Heart left ventricle (tissue), 13 donors: Measurements from ENCODE around the gene DHDDS.

ENCODE experiments used
- CTCF ChIP-seq, 12 donors: fragments of 200-600 bp; sonication (generic) in 4 of 12; IDR thresholded peaks; one replicate each; pipeline versions ENCODE4 v1.5.0 to v1.8.0; 2018 to 2022; ENCODE audit warnings: antibody characterized with exemption in 12 of 12, mild to moderate bottlenecking in 5 of 12
- POLR2A ChIP-seq, 2 donors: fragments of 450-650 bp; IDR thresholded peaks; one replicate each; pipeline ENCODE4 v1.6.1; 2017; ENCODE audit warnings: antibody characterized with exemption in 2 of 2, mild to moderate bottlenecking in 2 of 2, moderate library complexity in 2 of 2
- donor health status: ischemic (EF 13 %, LVEDD 7.1; RV severe dilation, severe dysfunction).
- donor health status: DM: no; HTN: yes; CAD: no.
- donor health status: DM: no; HTN: no; CAD: no.
- donor health status: ischemic (EF 25% LVEDD 6.9; RV normal size, moderate dysfunction).
- donor health status: ischemic (EF 25% LVEDD 5.7; RV mildly dilated, moderate dysfunction).
- donor health status: ischemic (EF 35%, LVEDD 5.7; RV mildly dilated, moderate dysfunction).
- donor health status: nonischemic (EF 11% LVEDD 7.7; RV severe dilation, severe dysfunction).
- donor health status: DM: yes; HTN: yes; CAD: no.
- donor health status: PGD.
- donor health status: ischemic (EF 29% LVEDD 5.4; RV normal size, mild dysfunction).
- donor health status: nonischemic (EF 23%, LVEDD 6.1; RV moderate dilation, normal function).

GRCh38 chr1:26432793-26433192 is 672 bp downstream of the DHDDS start:
- no peak for TF ChIP-seq CTCF (IDR thresholded peaks at IDR 0.05)
- no peak for TF ChIP-seq POLR2A (IDR thresholded peaks at IDR 0.05)
